K562 (cell line): ENCODE data around the gene CADM2. TPM values are rescaled to one million over a fixed set of nuclear protein-coding genes. Genes with fewer than 3 reads are reported as not detected.

Source experiments
- ATAC-seq: fragments of 200-7000 bp; cut with Tn5 transposase; 3 replicates; pipeline ENCODE4 v1.9.1; 2020; ENCODE audit warnings: moderate library complexity
- BruUV-seq: library from RNA; stranded (reverse); fragments of 400-500 nt; replicated peaks from 2 replicates; lab custom pipeline; 2021; lab: Mats Ljungman, UMichigan
- CTCF ChIA-PET: fragments of 300-600 bp; formaldehyde crosslinking; extraction: SDS; loops from one replicate; lab custom pipeline; 2021; ENCODE audit warnings: low intra/inter-chr PET ratio; lab: Yijun Ruan, JAX
- POLR2A ChIA-PET: fragments of 300-600, 350-650 bp; sonication (Branson Sonifier 250); formaldehyde crosslinking; extraction: SDS; loops from one replicate; lab custom pipeline; 2021; ENCODE audit warnings: antibody characterized with exemption, inconsistent platforms; lab: Yijun Ruan, JAX
- DNase-seq, 4 experiments: peaks; one replicate each; pipeline versions ENCODE4 v3.0.0 to v3.0.0-alpha.2; 2011 to 2018; ENCODE audit warnings: low spot score in 3 of 4, mixed read lengths in 3 of 4; ENCODE audit errors: extremely low read depth in 1 of 4
- FAIRE-seq: peaks from 2 replicates; lab custom pipeline; 2011; peaks lifted over from hg19 to GRCh38; lab: Jason Lieb, UNC
- H2AFZ ChIP-seq: 2 replicates; pipeline ENCODE4 v1.6.0; 2011; ENCODE audit warnings: low read depth, low read length, control low read depth, inconsistent platforms
- H3K27ac ChIP-seq: fragments of 200-600 bp; 3 replicates; pipeline ENCODE4 v1.8.0; 2011; ENCODE audit warnings: low read depth, mild to moderate bottlenecking, control low read depth, inconsistent platforms, low read length, moderate library complexity, mixed read lengths; ENCODE audit errors: extremely low read depth
- H3K27me3 ChIP-seq, 2 experiments: fragments of 300-600 bp in 1 of 2; 2 replicates in 1 of 2; 3 replicates in 1 of 2; pipeline versions ENCODE4 v1.6.0 to v1.8.0; 2011; ENCODE audit warnings: inconsistent platforms in 2 of 2, low read length in 2 of 2, mild to moderate bottlenecking in 1 of 2, mixed read lengths in 1 of 2, moderate library complexity in 1 of 2; ENCODE audit not compliant: control insufficient read depth in 2 of 2, insufficient read depth in 2 of 2
- H3K36me3 ChIP-seq: fragments of 300-600 bp; 3 replicates; pipeline ENCODE4 v1.8.0; 2011; ENCODE audit warnings: mild to moderate bottlenecking, low read length, inconsistent platforms; ENCODE audit not compliant: control insufficient read depth, insufficient read depth
- H3K4me1 ChIP-seq, 2 experiments: fragments of 200-600 bp in 1 of 2; replicated peaks in 1 of 2; 2 replicates in 1 of 2; 3 replicates in 1 of 2; pipeline versions ENCODE4 v1.5.1 to v1.8.0; 2011; ENCODE audit warnings: inconsistent platforms in 2 of 2, low read length in 2 of 2, mild to moderate bottlenecking in 1 of 2, mixed read lengths in 1 of 2, moderate library complexity in 1 of 2; ENCODE audit not compliant: control insufficient read depth in 2 of 2, insufficient read depth in 2 of 2
- H3K4me2 ChIP-seq: 2 replicates; pipeline ENCODE4 v1.6.1; 2011; ENCODE audit warnings: low read length, control low read depth, inconsistent platforms, mixed read lengths; ENCODE audit not compliant: insufficient read depth
- H3K4me3 ChIP-seq: fragments of 200-600 bp; sonication (generic), shearing (Covaris generic); 2 replicates; pipeline ENCODE4 v1.5.1; 2016; ENCODE audit warnings: control low read depth, inconsistent platforms
- H3K79me2 ChIP-seq: fragments of 200-600 bp; 3 replicates; pipeline ENCODE4 v1.8.0; 2011; ENCODE audit warnings: low read length, inconsistent platforms; ENCODE audit not compliant: control insufficient read depth, insufficient read depth
- H3K9ac ChIP-seq, 2 experiments: 2 replicates each; pipeline versions ENCODE4 v1.6.0 to v1.6.1; 2011; ENCODE audit warnings: low read depth in 2 of 2, low read length in 2 of 2, control low read depth in 1 of 2, inconsistent platforms in 1 of 2, mild to moderate bottlenecking in 1 of 2, mixed read lengths in 1 of 2; ENCODE audit not compliant: insufficient read depth in 1 of 2
- H3K9me1 ChIP-seq: one replicate; pipeline ENCODE4 v1.6.0; 2011; ENCODE audit warnings: inconsistent platforms, mild to moderate bottlenecking, low read length, moderate library complexity; ENCODE audit not compliant: control insufficient read depth, insufficient read depth
- H3K9me3 ChIP-seq: replicated peaks from 2 replicates; pipeline ENCODE4 v1.5.1; 2011; ENCODE audit warnings: low read depth, low read length, inconsistent platforms; ENCODE audit not compliant: control insufficient read depth, insufficient read depth
- H4K20me1 ChIP-seq: replicated peaks from 2 replicates; pipeline ENCODE4 v1.6.1; 2011; ENCODE audit warnings: low read length, inconsistent platforms, mixed read lengths; ENCODE audit not compliant: control insufficient read depth, insufficient read depth
- ATF6 ChIP-seq: sonication (generic); formaldehyde crosslinking; IDR thresholded peaks from 2 replicates; pipeline ENCODE4 v1.4.0; 2020; ENCODE audit warnings: mild to moderate bottlenecking, missing genetic modification reagents
- ELF4 ChIP-seq: fragments of 450-650 bp; formaldehyde crosslinking; IDR thresholded peaks from 2 replicates; pipeline ENCODE4 v1.4.0; 2022; ENCODE audit warnings: missing genetic modification characterization
- MAX ChIP-seq: sonication (generic); formaldehyde crosslinking; IDR thresholded peaks from 2 replicates; pipeline ENCODE4 v1.9.0; 2022; ENCODE audit warnings: mild to moderate bottlenecking, missing genetic modification reagents
- SMARCA5 ChIP-seq: fragments of 450-650 bp; IDR thresholded peaks from 2 replicates; pipeline ENCODE4 v1.6.1; 2016
- SMC3 ChIP-seq: conservative IDR thresholded peaks from 2 replicates; pipeline ENCODE4 v1.6.1; 2011; ENCODE audit warnings: low read depth, low read length, improper control_type of control experiment; ENCODE audit not compliant: insufficient read depth
- ZNF76 ChIP-seq: fragments of 250-450 bp; sonication (Bioruptor Pico); IDR thresholded peaks from 2 replicates; pipeline ENCODE4 v1.4.0; 2020; ENCODE audit warnings: mild to moderate bottlenecking, moderate library complexity, borderline replicate concordance
- WGBS: fragments of 100-300 bp; shearing (Covaris generic); methylation state at CpG from one replicate; pipeline ENCODE4 v1.1.6; 2016; ENCODE audit warnings: low coverage, mixed read lengths; ENCODE audit not compliant: insufficient coverage; ENCODE audit errors: missing lambda C conversion rate; 5-methylcytosine and 5-hydroxymethylcytosine counted together
- in situ Hi-C: fragments of 300-500 bp; cut with MboI; formaldehyde crosslinking; loops from 4 replicates; pipeline ENCODE4 v1.15.0; 2018; ENCODE audit warnings: inconsistent platforms, mixed read lengths
- intact Hi-C: fragments of 100-400 bp; cut with micrococcal nuclease; formaldehyde crosslinking; loops from 2 replicates; pipeline ENCODE4 v1.14.2; 2022
- polyA plus RNA-seq, 8 experiments: library from polyadenylated mRNA; depleted of rRNA in 4 of 8; stranded (reverse) in 5 of 8; unstranded in 3 of 8; fragments of >200 nt; fragmentation: Nextera tagmentation in 2 of 8; fragmentation: Illumina TruSeq in 1 of 8; extraction: Ambion mirVana in 2 of 8; extraction: Trizol in 1 of 8; gene quantifications; 2 replicates each; pipeline versions ENCODE4 v1.2.1 to v1.2.3, GENCODE V29; 2011 to 2014; ENCODE audit warnings: inconsistent platforms in 1 of 8, missing spikeins in 1 of 8
- total RNA-seq, 7 experiments: library from RNA; depleted of rRNA in 6 of 7; stranded (reverse); fragments of >200 nt in 6 of 7; fragmentation: Illumina TruSeq in 2 of 7; extraction: Trizol in 2 of 7; gene quantifications; 2 replicates each; pipeline versions ENCODE4 v1.2.1 to v1.2.3, GENCODE V29; 2011 to 2021; ENCODE audit warnings: low replicate concordance in 1 of 7

CADM2 gene
- total and polyA plus RNA-seq, 9 of the 15 experiments (the other 6 are each of a cell fraction or from before 2014, with no cell fraction given), result 0.11 to 3.2 (median 0.95) TPM

GRCh38 chr3:85554153-85554552 lies 595.4 kb downstream of the CADM2 start:
- BruUV-seq, result no TSS peak
- no peak for FAIRE-seq
- no peak overlapping the region for H2AFZ ChIP-seq

More at GRCh38 chr3:85554153-85554552, 595.4 kb downstream of the CADM2 start:
- in situ Hi-C loops, result loop anchor here (25.0 kb wide), 1 partner anchor 242 kb away; no protein-coding TSS in a partner anchor
- intact Hi-C loops, result no loop called here
- Histone ChIP-seq H3K36me3 (no peaks in the 10 kb centered on the region), H3K9ac (no peak overlapping the region), H3K4me1 (no peaks in the 10 kb centered on the region), H3K9me1 (no peaks in the 10 kb centered on the region), H3K79me2 (no peaks in the 10 kb centered on the region), H3K27ac (no peak overlapping the region), H3K27me3 (no peaks in the 10 kb centered on the region), H4K20me1 (no peaks in the 10 kb centered on the region), H3K9me3 (no peaks in the 10 kb centered on the region), H3K4me2 (no peak overlapping the region), H3K4me3 (no peak overlapping the region)
- DNase-seq (no peak), ATAC-seq (no peak)
- 25% methylated on average over 9 of the region's 10 CpGs for WGBS
- POLR2A ChIA-PET, result no interaction called here
- CTCF ChIA-PET, result no interaction called here
- TF ChIP-seq ATF6 (CRISPR knock-in tag), result no peak
- no peak for TF ChIP-seq ZNF76 (CRISPR knock-in tag)
- no peak for TF ChIP-seq ELF4
- TF ChIP-seq SMARCA5, result no peak
- TF ChIP-seq MAX, result no peak
- TF ChIP-seq SMC3, result no peak
